ENCODE data around the gene KLRC2.
"Not testable (repeated sequence)": the region's sequence is repeated elsewhere in the genome, so short reads cannot be mapped to it uniquely, and the experiment has no call there.

DNA sequence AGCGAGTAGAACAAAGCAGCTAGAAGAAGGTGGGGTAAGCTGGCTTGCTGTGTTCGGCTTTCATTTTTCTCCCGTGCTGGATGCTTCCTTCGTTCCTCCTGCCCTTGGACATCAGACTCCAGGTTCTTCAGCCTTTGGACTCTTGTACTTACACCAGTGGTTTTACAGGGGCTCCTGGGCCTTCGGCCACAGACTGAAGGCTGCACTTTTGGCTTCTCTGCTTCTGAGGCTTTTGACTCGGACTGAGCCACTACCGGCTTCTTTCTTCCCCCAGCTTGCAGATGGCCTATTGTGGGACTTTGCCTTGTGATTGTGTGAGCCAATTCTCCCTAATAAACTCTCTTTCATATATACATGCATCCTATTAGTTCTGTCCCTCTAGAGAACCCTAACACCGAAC is 9.9 kb downstream of the KLRC2 start:
- not testable (repeated sequence) for TF ChIP-seq CTCF (conservative IDR thresholded peaks at IDR 0.05 in 1 of 2, IDR thresholded peaks at IDR 0.05 in 1 of 2; ENCODE audit: extremely low read depth in 1 of 2, insufficient read depth in 1 of 2, low read depth in 1 of 2, low read length in 2 of 2); EZH2 (IDR thresholded peaks at IDR 0.05; ENCODE audit: borderline replicate concordance, low read length)
